Measurements from ENCODE around the gene DRAXIN.

DNA sequence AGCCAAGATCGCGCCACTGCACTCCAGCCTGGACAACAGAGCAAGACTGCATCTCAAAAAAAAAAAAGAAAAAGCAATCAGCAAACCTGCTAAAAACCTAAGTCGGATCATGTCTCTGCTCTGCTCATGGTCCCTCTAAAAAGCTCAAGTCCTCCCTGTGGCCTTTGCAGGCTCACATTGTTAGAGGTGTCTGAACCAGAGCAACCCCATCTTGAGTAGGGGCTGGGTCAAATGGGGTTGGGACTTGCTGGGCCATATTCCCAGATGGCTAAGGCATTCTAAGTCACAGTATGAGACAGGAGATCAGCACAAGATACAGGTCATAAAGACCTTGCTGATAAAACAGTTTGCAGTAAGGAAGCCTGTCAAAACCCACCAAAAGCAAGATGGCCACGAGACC is 3.0 kb upstream of the DRAXIN start:
- TF ChIP-seq, protein P1, sequence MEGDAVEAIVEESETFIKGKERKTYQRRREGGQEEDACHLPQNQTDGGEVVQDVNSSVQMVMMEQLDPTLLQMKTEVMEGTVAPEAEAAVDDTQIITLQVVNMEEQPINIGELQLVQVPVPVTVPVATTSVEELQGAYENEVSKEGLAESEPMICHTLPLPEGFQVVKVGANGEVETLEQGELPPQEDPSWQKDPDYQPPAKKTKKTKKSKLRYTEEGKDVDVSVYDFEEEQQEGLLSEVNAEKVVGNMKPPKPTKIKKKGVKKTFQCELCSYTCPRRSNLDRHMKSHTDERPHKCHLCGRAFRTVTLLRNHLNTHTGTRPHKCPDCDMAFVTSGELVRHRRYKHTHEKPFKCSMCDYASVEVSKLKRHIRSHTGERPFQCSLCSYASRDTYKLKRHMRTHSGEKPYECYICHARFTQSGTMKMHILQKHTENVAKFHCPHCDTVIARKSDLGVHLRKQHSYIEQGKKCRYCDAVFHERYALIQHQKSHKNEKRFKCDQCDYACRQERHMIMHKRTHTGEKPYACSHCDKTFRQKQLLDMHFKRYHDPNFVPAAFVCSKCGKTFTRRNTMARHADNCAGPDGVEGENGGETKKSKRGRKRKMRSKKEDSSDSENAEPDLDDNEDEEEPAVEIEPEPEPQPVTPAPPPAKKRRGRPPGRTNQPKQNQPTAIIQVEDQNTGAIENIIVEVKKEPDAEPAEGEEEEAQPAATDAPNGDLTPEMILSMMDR (IDR thresholded peaks at IDR 0.05; ENCODE audit: borderline replicate concordance, extremely low read depth, low read length, poor library complexity, severe bottlenecking) = no peak
- no peak for TF ChIP-seq EZH2 (IDR thresholded peaks at IDR 0.05; ENCODE audit: borderline replicate concordance, low read depth, low read length, severe bottlenecking)
